CD4-positive, alpha-beta T cell treated with Interleukin-17A for 4 hours (primary cell): ENCODE measurements around the gene GET4.
"Not testable (repeated sequence)": the region's sequence is repeated elsewhere in the genome, so short reads cannot be mapped to it uniquely, and the experiment has no call there.

Experiments
- DNase-seq: peaks from one replicate; pipeline ENCODE4 v3.0.0-alpha.2; 2020; ENCODE audit warnings: mixed read lengths

The GET4 gene

GRCh38 chr7:871900-872537 lies 4.3 kb upstream of the GET4 start:
- no peak for DNase-seq

- not testable (repeated sequence) for DNase-seq
Measured at GRCh38 chr7:872685-873084, 3.7 kb upstream of the GET4 start.

DNA sequence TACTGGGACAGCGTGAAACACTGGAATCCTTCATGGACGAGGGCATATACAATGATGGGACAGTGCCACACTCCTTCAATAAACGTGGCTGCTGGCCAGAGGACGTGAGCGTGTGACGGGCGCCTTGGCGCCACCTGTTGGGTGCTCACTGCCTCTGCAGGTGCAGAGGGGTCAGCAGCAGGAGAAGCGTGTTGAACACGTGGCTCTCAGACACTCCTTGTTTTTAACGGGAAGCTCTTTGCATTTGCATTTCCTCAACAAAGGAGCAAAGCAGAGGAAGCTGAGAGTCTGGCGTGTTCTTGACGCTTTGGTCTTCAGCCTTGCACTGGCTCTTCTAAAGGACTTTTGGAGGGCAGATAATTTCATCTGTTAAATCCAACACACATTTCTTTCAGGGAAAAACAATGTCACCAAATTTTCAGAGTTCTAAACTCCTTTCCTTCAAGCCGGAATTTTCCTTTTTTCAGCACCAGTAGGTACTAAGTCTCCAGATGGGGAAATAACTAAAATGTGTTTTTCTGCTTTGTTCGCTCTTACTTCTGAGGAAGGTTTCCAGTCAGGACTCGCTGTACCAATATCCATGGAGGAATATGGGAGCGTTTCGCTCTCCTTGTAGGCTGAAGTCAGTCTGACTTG lies 2.9 kb upstream of the GET4 start:
- peak; percentile 78 for DNase-seq

DNA sequence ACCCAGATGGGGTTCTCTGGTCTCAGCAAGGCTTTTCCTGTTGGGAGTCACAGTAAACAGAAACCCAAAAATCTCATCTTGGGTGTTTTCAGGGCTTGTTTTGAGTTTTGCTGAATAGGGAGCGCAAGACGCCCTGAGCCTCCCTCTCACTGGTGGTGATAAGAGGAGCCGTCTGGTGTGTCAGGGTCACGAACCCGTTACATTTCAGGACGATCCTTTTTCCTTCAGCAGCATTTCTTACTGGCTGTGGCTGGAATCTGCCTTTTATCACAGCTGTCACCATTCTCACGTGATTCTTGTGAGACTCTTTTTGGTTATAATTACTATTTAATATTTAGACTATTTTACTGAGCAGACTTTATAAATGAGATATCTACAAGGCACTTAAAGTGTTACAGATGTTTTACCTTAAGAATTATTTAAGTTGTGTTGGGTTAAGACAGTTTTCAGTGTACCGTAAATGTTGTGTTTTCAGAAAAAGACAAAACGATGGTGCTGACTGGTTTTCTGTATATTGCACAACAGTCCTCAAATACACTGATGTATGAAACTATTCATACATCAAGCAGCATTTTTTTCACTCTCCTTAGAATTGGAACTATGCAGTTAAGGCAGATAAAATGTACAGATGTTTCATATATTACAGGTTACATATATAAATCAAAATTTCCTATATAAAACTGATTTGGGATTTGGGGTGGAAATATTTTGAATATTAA lies 2.2 kb upstream of the GET4 start:
- no peak for DNase-seq

- no peak for DNase-seq
Measured at GRCh38 chr7:875051-875450, 1.3 kb upstream of the GET4 start.

- no peak for DNase-seq
Measured at GRCh38 chr7:875476-876076, 778 bp upstream of the GET4 start.

GRCh38 chr7:876972-877311 lies 588 bp downstream of the GET4 start:
- DNase-seq, result no peak

DNA sequence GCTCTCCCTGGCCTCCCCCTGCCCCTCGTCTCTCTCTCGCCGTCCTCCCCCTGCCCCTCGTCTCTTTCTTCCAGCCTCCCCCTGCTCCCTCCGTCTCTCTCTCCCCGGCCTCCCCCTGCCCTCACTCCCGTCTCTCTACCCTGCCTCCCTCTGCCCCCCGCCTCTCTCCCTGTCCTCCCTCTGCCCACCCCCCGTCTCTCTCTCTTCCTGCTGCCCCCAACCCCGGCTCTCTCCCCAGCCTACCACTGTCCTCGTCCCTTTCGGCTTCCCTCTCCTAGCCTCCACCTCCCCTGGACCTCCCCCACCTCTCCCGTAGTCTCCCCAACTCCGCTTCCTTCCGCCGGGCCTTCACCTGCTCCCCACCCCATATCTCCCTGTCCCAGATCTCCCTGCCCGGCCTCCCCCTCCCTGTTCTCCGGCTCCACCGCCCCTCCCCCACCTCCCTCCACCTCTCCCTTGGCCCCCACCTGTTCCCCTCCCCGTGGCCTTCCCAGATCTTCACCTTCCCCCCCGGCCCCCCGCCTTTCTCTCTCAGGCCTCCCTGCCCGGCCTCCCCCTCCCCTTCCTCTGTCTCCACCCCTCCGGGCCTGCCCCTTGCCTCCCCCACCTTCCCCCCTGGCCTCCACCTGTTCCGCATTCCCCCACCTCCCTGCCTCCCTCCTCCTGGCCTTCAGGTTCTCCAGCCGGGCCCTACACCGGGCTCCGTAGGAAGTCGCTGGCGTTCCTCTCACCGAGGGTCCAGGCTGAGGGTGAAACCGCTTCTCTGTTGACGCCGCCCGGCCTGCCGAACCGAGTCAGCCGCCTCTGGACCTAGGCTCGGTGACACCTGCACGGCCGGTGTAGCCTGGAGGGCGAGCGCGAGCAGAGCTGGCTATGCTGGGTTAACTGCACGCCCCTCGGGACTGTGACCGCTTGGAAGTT lies 1.2 kb downstream of the GET4 start:
- no peak for DNase-seq

GRCh38 chr7:879093-879492 lies 2.7 kb downstream of the GET4 start:
- DNase-seq, result no peak

- DNase-seq, result no peak
Measured at GRCh38 chr7:879706-880105, 3.4 kb downstream of the GET4 start.

GRCh38 chr7:880450-880849 lies 4.1 kb downstream of the GET4 start:
- no peak for DNase-seq

DNA sequence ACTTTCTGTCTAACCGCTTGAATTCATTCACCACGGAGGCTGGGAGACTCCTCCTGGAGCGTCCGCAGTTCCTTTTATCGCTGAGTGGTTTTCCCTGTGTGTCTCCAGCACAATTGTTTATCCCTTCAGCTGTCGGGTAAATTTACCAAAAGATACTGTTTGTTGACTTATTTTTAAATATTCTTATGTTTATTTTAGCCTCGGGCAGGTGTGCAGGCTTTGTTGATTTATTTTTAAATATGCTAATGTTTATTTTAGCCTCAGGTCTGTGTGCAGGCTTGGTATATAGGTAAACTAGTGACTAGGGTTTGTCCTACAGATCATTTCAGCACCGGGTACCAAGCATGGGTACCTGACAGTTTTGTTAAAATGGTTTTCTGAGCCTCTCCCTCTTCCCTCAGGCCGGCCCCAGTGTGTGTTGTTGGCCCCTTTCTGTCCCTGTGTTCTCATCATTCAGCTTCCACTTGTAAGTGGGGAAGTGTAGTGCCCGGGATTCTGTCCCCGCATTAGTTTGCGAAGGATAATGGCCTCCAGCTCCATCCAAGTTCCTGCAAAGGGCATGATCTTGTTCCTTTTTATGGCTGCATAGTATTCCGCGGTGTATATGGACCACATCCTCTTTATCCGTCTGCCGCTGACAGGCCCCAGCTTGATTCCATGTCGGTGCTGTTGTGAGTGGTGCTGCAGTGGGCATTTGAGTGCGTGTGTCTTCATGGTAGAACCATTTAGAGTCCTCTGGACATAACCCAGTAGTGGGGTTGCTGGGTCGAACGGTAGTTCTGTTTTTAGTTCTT lies 5.3 kb downstream of the GET4 start:
- DNase-seq, result no peak

GRCh38 chr7:882336-883035 lies 6.1 kb downstream of the GET4 start:
- DNase-seq, result no peak

GRCh38 chr7:883055-884021 lies 7.0 kb downstream of the GET4 start:
- DNase-seq, result no peak

DNA sequence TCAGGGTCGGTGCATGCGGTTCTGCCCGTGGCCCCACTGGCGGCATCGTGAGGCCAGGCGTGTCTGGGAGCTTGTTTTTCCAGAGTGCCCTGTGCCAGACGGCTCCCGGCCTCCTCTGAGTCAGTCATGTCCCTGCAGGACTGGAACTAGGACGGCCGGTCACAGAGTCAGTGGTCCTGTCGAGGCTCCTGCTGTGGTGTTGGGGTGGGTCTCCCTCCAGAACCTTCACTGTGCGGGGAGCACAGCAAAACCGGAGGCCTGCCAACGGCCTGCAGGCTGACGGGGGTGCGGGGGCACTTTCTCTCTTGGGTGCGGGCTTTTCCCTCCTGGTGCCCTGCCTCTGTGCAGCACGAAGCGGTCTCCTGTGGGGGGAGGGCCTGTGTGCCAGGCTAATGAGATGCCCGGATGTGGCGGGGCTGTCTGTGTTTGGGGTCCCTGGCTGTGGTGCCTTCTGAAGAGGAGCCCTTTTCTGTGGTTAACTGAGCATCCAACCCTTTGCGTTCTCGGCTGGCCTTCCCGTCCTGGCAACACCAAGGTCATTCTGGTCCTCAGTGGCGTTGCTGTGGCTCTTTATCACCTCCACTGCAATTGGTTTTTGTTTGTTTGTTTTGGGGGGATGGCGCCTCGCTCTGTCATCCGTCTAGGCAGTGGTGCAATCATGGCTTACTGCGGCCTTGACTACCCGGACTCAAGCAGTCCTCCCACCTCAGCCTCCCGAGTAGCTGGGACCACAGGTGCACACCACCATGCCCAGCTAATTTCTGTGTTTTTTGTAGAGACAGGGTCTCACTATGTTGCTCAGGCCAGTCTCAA lies 8.0 kb downstream of the GET4 start:
- DNase-seq, result no peak

GRCh38 chr7:885261-885892 lies 9.0 kb downstream of the GET4 start:
- no peak for DNase-seq

DNA sequence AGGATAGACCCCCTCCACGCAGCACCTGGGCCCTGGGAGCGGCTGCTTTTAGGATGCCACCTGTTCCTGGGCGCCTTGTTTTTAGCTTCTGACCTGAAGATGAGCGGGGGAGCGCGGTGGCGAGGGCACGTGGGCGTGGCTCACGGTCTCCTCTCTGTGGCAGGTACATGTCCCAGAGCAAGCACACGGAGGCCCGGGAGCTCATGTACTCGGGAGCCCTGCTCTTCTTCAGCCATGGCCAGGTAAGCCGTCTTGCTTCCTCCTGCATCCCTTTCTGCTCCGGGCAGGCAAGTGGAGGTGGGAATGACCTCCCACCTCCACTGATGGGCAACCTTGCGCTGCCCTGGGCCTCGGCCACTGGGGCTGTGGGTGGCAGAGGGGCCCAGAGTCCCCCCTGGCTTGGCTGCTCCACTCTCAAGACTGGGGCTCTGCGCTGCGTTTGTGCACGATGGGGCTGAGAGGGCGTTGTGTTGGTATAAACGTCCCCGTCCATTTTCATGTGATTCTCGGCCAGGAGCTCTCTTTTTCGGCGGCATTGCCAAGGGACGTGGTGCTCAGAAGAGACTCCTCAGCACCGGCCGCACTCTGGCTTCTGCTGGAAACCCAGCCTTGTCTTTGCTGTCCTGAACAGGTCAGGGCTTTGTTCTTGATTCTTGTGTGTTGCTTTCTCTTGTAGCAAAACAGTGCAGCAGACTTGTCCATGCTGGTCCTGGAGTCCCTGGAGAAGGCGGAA lies 9.7 kb downstream of the GET4 start:
- DNase-seq, result no peak
